HepG2 (cell line): Measurements from ENCODE around the gene NDOR1. TPM values are rescaled to one million over a fixed set of nuclear protein-coding genes. Genes with fewer than 3 reads are reported as not detected.

ENCODE experiments used
- ASH2L ChIP-seq: fragments of 300-600, 200-600 bp; sonication (generic); IDR thresholded peaks from 2 replicates; pipeline ENCODE4 v1.7.0; 2017; ENCODE audit warnings: low read depth, mild to moderate bottlenecking, moderate library complexity, mixed read lengths, low read length; ENCODE audit not compliant: insufficient read length
- CHD2 ChIP-seq: IDR thresholded peaks from 2 replicates; pipeline ENCODE4 v1.6.1; 2011; ENCODE audit warnings: low read depth, low read length, improper control_type of control experiment
- FOXK1 ChIP-seq: sonication (generic); formaldehyde crosslinking; IDR thresholded peaks from 2 replicates; pipeline ENCODE4 v1.4.0; 2020; ENCODE audit warnings: low read depth, missing genetic modification reagents, borderline replicate concordance
- HNF4A ChIP-seq: sonication (generic); formaldehyde crosslinking; IDR thresholded peaks from 2 replicates; pipeline ENCODE4 v1.4.0; 2020; ENCODE audit warnings: missing genetic modification reagents
- RBFOX2 ChIP-seq: fragments of 200-400 bp; formaldehyde crosslinking; IDR thresholded peaks from 2 replicates; pipeline ENCODE4 v1.6.1; 2017; ENCODE audit warnings: low read depth, mild to moderate bottlenecking, low read length
- RFXAP ChIP-seq: sonication (generic); formaldehyde crosslinking; IDR thresholded peaks from 2 replicates; pipeline ENCODE4 v1.4.0; 2020; ENCODE audit warnings: missing genetic modification reagents, borderline replicate concordance
- ZMYM4 ChIP-seq: sonication (generic); formaldehyde crosslinking; IDR thresholded peaks from 2 replicates; pipeline ENCODE4 v1.8.1; 2023; ENCODE audit warnings: mild to moderate bottlenecking, missing genetic modification reagents
- ZNF30 ChIP-seq: sonication (generic); formaldehyde crosslinking; IDR thresholded peaks from 2 replicates; pipeline ENCODE4 v1.5.0; 2020; ENCODE audit warnings: mild to moderate bottlenecking, missing genetic modification reagents
- ZNF792 ChIP-seq: IDR thresholded peaks from 2 replicates; pipeline ENCODE4 v1.6.1; 2016
- ZZZ3 ChIP-seq: sonication (generic); formaldehyde crosslinking; IDR thresholded peaks from 2 replicates; pipeline ENCODE4 v1.4.0; 2020; ENCODE audit warnings: missing genetic modification reagents, mild to moderate bottlenecking, borderline replicate concordance
- polyA plus RNA-seq, 8 experiments: library from polyadenylated mRNA; depleted of rRNA in 3 of 8; stranded (reverse) in 7 of 8; unstranded in 1 of 8; fragments of >200 nt; fragmentation: Illumina TruSeq in 4 of 8; extraction: Trizol in 4 of 8; gene quantifications; 2 replicates each; pipeline versions ENCODE4 v1.2.1 to v1.2.3, GENCODE V29; 2011 to 2016; ENCODE audit warnings: low read depth in 4 of 8, missing spikeins in 1 of 8, mixed read lengths in 1 of 8; ENCODE audit not compliant: insufficient read depth in 1 of 8
- total RNA-seq, 5 experiments: library from RNA; depleted of rRNA; stranded (reverse); fragments of >200 nt; fragmentation: Illumina TruSeq; extraction: Trizol; gene quantifications; 2 replicates each; pipeline ENCODE4 v1.2.3, GENCODE V29; 2016; ENCODE audit warnings: low read depth in 1 of 5
- TF ChIP-seq, protein P1 (sequence below), 2 experiments: sonication (generic) in 1 of 2; formaldehyde crosslinking in 1 of 2; IDR thresholded peaks; 2 replicates each; pipeline versions ENCODE4 v1.6.1 to v1.9.0; 2014 to 2022; ENCODE audit warnings: antibody characterized with exemption in 1 of 2, borderline replicate concordance in 1 of 2, inconsistent platforms in 1 of 2, low read depth in 1 of 2, missing genetic modification reagents in 1 of 2
- TF ChIP-seq, protein P2 (sequence below): sonication (generic); formaldehyde crosslinking; IDR thresholded peaks from 2 replicates; pipeline ENCODE4 v1.4.0; 2020; ENCODE audit warnings: mild to moderate bottlenecking, missing genetic modification reagents, borderline replicate concordance
- TF ChIP-seq, protein P3 (sequence below): conservative IDR thresholded peaks from 2 replicates; pipeline ENCODE4 v1.6.1; 2018; ENCODE audit warnings: missing genetic modification reagents
- TF ChIP-seq, protein P4 (sequence below): sonication (generic); formaldehyde crosslinking; conservative IDR thresholded peaks from 2 replicates; pipeline ENCODE4 v1.4.0; 2020; ENCODE audit warnings: missing genetic modification reagents

The NDOR1 gene
- total and polyA plus RNA-seq, 2 of the 13 experiments (the other 11 are each of a cell fraction or from before 2014, with no cell fraction given): 3.6 to 8.7 TPM

DNA sequence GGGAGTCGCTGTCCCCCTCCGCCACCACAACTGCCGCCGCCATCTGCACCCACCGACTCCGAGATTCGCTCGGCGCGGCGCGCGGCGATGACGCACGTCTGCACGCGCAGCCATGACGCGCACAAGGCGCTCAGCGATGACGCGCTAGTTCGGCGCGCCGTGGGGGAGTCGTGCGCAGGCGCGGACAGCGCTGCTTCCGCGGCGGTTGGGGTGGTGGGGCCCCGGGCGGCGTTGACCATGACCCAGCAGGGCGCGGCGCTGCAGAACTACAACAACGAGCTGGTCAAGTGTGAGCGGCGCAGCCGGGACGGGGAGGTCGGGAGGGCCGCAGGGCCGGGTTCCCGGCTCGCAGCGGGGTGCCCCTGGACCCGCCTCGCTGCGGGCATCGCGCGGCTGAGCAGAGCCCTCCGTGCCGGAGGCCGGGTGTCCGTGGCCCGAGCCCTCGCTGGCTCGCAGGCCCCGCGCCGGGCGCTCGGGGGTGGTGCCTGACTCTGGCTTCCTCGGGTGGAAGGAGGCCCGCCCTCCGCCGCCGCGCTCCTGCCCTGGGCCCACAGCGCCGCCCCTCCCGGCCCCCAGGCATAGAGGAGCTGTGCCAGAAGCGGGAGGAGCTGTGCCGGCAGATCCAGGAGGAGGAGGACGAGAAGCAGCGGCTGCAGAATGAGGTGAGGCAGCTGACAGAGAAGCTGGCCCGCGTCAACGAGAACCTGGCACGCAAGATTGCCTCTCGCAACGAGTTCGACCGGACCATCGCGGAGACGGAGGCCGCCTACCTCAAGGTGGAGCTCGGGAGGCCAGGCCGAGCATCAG, 16.8 kb upstream of the NDOR1 start, which contains the start of the genes ANAPC2 and SSNA1 (continued):
- peak; percentile 99 for TF ChIP-seq FOXK1 (CRISPR knock-in tag)
- peak; percentile 48; the same call in 1 of the 2 replicates for TF ChIP-seq ZNF792 (CRISPR knock-in tag)
- no peak for TF ChIP-seq ZNF30 (CRISPR knock-in tag)
- TF ChIP-seq, protein P1, sequence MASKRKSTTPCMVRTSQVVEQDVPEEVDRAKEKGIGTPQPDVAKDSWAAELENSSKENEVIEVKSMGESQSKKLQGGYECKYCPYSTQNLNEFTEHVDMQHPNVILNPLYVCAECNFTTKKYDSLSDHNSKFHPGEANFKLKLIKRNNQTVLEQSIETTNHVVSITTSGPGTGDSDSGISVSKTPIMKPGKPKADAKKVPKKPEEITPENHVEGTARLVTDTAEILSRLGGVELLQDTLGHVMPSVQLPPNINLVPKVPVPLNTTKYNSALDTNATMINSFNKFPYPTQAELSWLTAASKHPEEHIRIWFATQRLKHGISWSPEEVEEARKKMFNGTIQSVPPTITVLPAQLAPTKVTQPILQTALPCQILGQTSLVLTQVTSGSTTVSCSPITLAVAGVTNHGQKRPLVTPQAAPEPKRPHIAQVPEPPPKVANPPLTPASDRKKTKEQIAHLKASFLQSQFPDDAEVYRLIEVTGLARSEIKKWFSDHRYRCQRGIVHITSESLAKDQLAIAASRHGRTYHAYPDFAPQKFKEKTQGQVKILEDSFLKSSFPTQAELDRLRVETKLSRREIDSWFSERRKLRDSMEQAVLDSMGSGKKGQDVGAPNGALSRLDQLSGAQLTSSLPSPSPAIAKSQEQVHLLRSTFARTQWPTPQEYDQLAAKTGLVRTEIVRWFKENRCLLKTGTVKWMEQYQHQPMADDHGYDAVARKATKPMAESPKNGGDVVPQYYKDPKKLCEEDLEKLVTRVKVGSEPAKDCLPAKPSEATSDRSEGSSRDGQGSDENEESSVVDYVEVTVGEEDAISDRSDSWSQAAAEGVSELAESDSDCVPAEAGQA (IDR thresholded peaks at IDR 0.05; ENCODE audit: low read depth): peak; percentile 98
- TF ChIP-seq, protein P1 (CRISPR knock-in tag; IDR thresholded peaks at IDR 0.05; ENCODE audit: borderline replicate concordance): peak; percentile 15; the same call in 1 of the 2 replicates
- TF ChIP-seq RFXAP: peak; percentile 64; the same call in 1 of the 2 replicates
- TF ChIP-seq, protein P2, sequence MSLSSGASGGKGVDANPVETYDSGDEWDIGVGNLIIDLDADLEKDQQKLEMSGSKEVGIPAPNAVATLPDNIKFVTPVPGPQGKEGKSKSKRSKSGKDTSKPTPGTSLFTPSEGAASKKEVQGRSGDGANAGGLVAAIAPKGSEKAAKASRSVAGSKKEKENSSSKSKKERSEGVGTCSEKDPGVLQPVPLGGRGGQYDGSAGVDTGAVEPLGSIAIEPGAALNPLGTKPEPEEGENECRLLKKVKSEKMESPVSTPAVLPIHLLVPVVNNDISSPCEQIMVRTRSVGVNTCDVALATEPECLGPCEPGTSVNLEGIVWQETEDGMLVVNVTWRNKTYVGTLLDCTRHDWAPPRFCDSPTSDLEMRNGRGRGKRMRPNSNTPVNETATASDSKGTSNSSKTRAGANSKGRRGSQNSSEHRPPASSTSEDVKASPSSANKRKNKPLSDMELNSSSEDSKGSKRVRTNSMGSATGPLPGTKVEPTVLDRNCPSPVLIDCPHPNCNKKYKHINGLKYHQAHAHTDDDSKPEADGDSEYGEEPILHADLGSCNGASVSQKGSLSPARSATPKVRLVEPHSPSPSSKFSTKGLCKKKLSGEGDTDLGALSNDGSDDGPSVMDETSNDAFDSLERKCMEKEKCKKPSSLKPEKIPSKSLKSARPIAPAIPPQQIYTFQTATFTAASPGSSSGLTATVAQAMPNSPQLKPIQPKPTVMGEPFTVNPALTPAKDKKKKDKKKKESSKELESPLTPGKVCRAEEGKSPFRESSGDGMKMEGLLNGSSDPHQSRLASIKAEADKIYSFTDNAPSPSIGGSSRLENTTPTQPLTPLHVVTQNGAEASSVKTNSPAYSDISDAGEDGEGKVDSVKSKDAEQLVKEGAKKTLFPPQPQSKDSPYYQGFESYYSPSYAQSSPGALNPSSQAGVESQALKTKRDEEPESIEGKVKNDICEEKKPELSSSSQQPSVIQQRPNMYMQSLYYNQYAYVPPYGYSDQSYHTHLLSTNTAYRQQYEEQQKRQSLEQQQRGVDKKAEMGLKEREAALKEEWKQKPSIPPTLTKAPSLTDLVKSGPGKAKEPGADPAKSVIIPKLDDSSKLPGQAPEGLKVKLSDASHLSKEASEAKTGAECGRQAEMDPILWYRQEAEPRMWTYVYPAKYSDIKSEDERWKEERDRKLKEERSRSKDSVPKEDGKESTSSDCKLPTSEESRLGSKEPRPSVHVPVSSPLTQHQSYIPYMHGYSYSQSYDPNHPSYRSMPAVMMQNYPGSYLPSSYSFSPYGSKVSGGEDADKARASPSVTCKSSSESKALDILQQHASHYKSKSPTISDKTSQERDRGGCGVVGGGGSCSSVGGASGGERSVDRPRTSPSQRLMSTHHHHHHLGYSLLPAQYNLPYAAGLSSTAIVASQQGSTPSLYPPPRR: no peak; the same call in 1 of the 2 replicates
- TF ChIP-seq ASH2L: peak; percentile 72
- TF ChIP-seq CHD2: no peak; the same call in 1 of the 2 replicates
- TF ChIP-seq ZMYM4 (CRISPR knock-in tag): peak; percentile 87
- TF ChIP-seq ZZZ3 (CRISPR knock-in tag): peak; percentile 90; the same call in 1 of the 2 replicates
- TF ChIP-seq RBFOX2: peak; percentile 93
- TF ChIP-seq, protein P3, sequence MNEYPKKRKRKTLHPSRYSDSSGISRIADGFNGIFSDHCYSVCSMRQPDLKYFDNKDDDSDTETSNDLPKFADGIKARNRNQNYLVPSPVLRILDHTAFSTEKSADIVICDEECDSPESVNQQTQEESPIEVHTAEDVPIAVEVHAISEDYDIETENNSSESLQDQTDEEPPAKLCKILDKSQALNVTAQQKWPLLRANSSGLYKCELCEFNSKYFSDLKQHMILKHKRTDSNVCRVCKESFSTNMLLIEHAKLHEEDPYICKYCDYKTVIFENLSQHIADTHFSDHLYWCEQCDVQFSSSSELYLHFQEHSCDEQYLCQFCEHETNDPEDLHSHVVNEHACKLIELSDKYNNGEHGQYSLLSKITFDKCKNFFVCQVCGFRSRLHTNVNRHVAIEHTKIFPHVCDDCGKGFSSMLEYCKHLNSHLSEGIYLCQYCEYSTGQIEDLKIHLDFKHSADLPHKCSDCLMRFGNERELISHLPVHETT (CRISPR knock-in tag): peak; percentile 89
- 0 out of 2 replicates have a peak, but pooled peaks have one; percentile 11 for TF ChIP-seq HNF4A (CRISPR knock-in tag)
- TF ChIP-seq, protein P4, sequence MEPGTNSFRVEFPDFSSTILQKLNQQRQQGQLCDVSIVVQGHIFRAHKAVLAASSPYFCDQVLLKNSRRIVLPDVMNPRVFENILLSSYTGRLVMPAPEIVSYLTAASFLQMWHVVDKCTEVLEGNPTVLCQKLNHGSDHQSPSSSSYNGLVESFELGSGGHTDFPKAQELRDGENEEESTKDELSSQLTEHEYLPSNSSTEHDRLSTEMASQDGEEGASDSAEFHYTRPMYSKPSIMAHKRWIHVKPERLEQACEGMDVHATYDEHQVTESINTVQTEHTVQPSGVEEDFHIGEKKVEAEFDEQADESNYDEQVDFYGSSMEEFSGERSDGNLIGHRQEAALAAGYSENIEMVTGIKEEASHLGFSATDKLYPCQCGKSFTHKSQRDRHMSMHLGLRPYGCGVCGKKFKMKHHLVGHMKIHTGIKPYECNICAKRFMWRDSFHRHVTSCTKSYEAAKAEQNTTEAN (CRISPR knock-in tag): no peak; the same call in 1 of the 2 replicates
